Liver (tissue), 9 donors: Measurements from ENCODE around the gene SUMF2. TPM values are rescaled to one million over a fixed set of nuclear protein-coding genes. Genes with fewer than 3 reads are reported as not detected.

Experiments used
- DNase-seq: peaks from one replicate; pipeline ENCODE4 v3.0.0-alpha.2; 2017; ENCODE audit warnings: low spot score
- H3K27ac ChIP-seq, 2 donors: one replicate each; pipeline ENCODE4 v1.7.0; 2013; ENCODE audit warnings: inconsistent platforms in 2 of 2, low read length in 2 of 2, control low read depth in 1 of 2, low read depth in 1 of 2, mild to moderate bottlenecking in 1 of 2
- H3K27me3 ChIP-seq, 4 donors: one replicate each; pipeline versions ENCODE4 v1.6.1 to v1.7.0; 2013; ENCODE audit warnings: low read length in 3 of 4, inconsistent platforms in 1 of 4, mild to moderate bottlenecking in 1 of 4, moderate library complexity in 1 of 4; ENCODE audit not compliant: control insufficient read depth in 4 of 4, insufficient read depth in 4 of 4
- H3K36me3 ChIP-seq, 4 donors: one replicate each; pipeline versions ENCODE4 v1.6.1 to v1.7.0; 2013; ENCODE audit warnings: low read length in 3 of 4, mild to moderate bottlenecking in 3 of 4, low read depth in 1 of 4, moderate library complexity in 1 of 4; ENCODE audit not compliant: control insufficient read depth in 4 of 4, insufficient read depth in 3 of 4
- H3K4me1 ChIP-seq, 4 donors: one replicate each; pipeline versions ENCODE4 v1.6.1 to v1.7.0; 2013; ENCODE audit warnings: low read length in 3 of 4, mild to moderate bottlenecking in 3 of 4, moderate library complexity in 1 of 4; ENCODE audit not compliant: control insufficient read depth in 4 of 4, insufficient read depth in 4 of 4
- H3K4me3 ChIP-seq, 3 donors: one replicate each; pipeline versions ENCODE4 v1.6.1 to v1.7.0; 2013; ENCODE audit warnings: low read length in 3 of 3, control low read depth in 1 of 3, low read depth in 1 of 3, mild to moderate bottlenecking in 1 of 3
- H3K9ac ChIP-seq, 2 donors: one replicate each; pipeline ENCODE4 v1.7.0; 2013; ENCODE audit warnings: low read length in 2 of 2, mild to moderate bottlenecking in 2 of 2, moderate library complexity in 2 of 2, control low read depth in 1 of 2, low read depth in 1 of 2
- H3K9me3 ChIP-seq, 4 donors: one replicate each; pipeline versions ENCODE4 v1.6.1 to v1.7.0; 2013; ENCODE audit warnings: low read length in 3 of 4; ENCODE audit not compliant: control insufficient read depth in 4 of 4
- ATF3 ChIP-seq: IDR thresholded peaks from 2 replicates; pipeline ENCODE4 v1.6.1; 2016; ENCODE audit warnings: antibody characterized with exemption
- CTCF ChIP-seq: fragments of 150-350 bp; IDR thresholded peaks from 2 replicates; pipeline ENCODE4 v1.5.1; 2017; ENCODE audit warnings: improper control_type of control experiment, low read depth, low read length; ENCODE audit not compliant: missing input control
- EGR1 ChIP-seq, 2 donors: IDR thresholded peaks; 2 replicates each; pipeline ENCODE4 v1.6.1; 2016 to 2018; ENCODE audit warnings: antibody characterized with exemption in 2 of 2, low read depth in 2 of 2
- FOXA1 ChIP-seq: IDR thresholded peaks from 2 replicates; pipeline ENCODE4 v1.6.1; 2016; ENCODE audit warnings: antibody characterized with exemption
- FOXA2 ChIP-seq: IDR thresholded peaks from 2 replicates; pipeline ENCODE4 v1.6.1; 2016; ENCODE audit warnings: antibody characterized with exemption
- GABPA ChIP-seq, 2 donors: IDR thresholded peaks in 1 of 2; conservative IDR thresholded peaks in 1 of 2; 2 replicates each; pipeline ENCODE4 v1.6.1; 2016; ENCODE audit warnings: antibody characterized with exemption in 2 of 2, mild to moderate bottlenecking in 1 of 2, moderate library complexity in 1 of 2
- HNF4A ChIP-seq, 2 donors: conservative IDR thresholded peaks; 2 replicates each; pipeline ENCODE4 v1.6.1; 2016; ENCODE audit warnings: antibody characterized with exemption in 2 of 2, mild to moderate bottlenecking in 2 of 2
- HNF4G ChIP-seq: IDR thresholded peaks from 2 replicates; pipeline ENCODE4 v1.6.1; 2016; ENCODE audit warnings: antibody characterized with exemption
- JUND ChIP-seq, 2 donors: IDR thresholded peaks; 2 replicates each; pipeline ENCODE4 v1.6.1; 2016; ENCODE audit warnings: antibody characterized with exemption in 2 of 2
- MAX ChIP-seq: IDR thresholded peaks from 2 replicates; pipeline ENCODE4 v1.6.1; 2016; ENCODE audit warnings: antibody characterized with exemption
- NR2F2 ChIP-seq: IDR thresholded peaks from 2 replicates; pipeline ENCODE4 v1.6.1; 2016; ENCODE audit warnings: antibody characterized with exemption
- RAD21 ChIP-seq, 2 donors: IDR thresholded peaks; 2 replicates each; pipeline ENCODE4 v1.6.1; 2016; ENCODE audit warnings: antibody characterized with exemption in 2 of 2, mild to moderate bottlenecking in 2 of 2
- REST ChIP-seq: IDR thresholded peaks from 2 replicates; pipeline ENCODE4 v1.6.1; 2016; ENCODE audit warnings: antibody characterized with exemption, mild to moderate bottlenecking
- RXRA ChIP-seq, 2 donors: IDR thresholded peaks; 2 replicates each; pipeline ENCODE4 v1.6.1; 2017 to 2018; ENCODE audit warnings: antibody characterized with exemption in 2 of 2, mild to moderate bottlenecking in 1 of 2
- SP1 ChIP-seq: IDR thresholded peaks from 2 replicates; pipeline ENCODE4 v1.6.1; 2018; ENCODE audit warnings: antibody characterized with exemption, mild to moderate bottlenecking
- TAF1 ChIP-seq: conservative IDR thresholded peaks from 2 replicates; pipeline ENCODE4 v1.6.1; 2016; ENCODE audit warnings: antibody characterized with exemption, mild to moderate bottlenecking
- YY1 ChIP-seq: IDR thresholded peaks from 2 replicates; pipeline ENCODE4 v1.6.1; 2016; ENCODE audit warnings: antibody characterized with exemption, mild to moderate bottlenecking
- ZBTB33 ChIP-seq: IDR thresholded peaks from 2 replicates; pipeline ENCODE4 v1.6.1; 2016; ENCODE audit warnings: antibody characterized with exemption
- WGBS: extraction: QIAGEN DNeasy Blood & Tissue Kit; methylation state at CpG from one replicate; pipeline ENCODE4 v1.1.7; 2013; 5-methylcytosine and 5-hydroxymethylcytosine counted together
- polyA plus RNA-seq, 2 donors: library from polyadenylated mRNA; stranded (reverse) in 1 of 2; unstranded in 1 of 2; fragments of 200-250 nt in 1 of 2; fragments of >200 nt in 1 of 2; fragmentation: Nextera tagmentation in 1 of 2; extraction: Ambion mirVana in 1 of 2; gene quantifications; one replicate each; pipeline versions ENCODE4 v1.2.1 to v1.2.3, GENCODE V29; 2013 to 2015
- total RNA-seq, 2 donors: library from RNA; depleted of rRNA; stranded (reverse); fragments of >200 nt; gene quantifications; one replicate each; pipeline ENCODE4 v1.2.3, GENCODE V29; 2014
- donor health status: healthy.
- donor health status: healthy.
- donor health status: healthy.
- donor health status: healthy.
- donor health status: healthy.

Gene SUMF2
- total and polyA plus RNA-seq, 4 donors = 67.1 to 104 (median 74.8) TPM

GRCh38 chr7:56026538-56026937 lies 37.5 kb upstream of the SUMF2 start:
- Histone ChIP-seq H3K27ac (no peak overlapping the region), H3K36me3 (peaks cover 0 to 3% (median under 1%) of the 10 kb centered on the region in 4 donors), H3K27me3 (no peaks in the 10 kb centered on the region), H3K4me1 (peaks cover 7 to 15% (median 10%) of the 10 kb centered on the region in 4 donors), H3K9ac (no peak overlapping the region), H3K4me3 (no peak overlapping the region), H3K9me3 (no peaks in the 10 kb centered on the region)
- no peak for DNase-seq
- TF ChIP-seq YY1 = no peak
- TF ChIP-seq HNF4A (conservative IDR thresholded peaks at IDR 0.05) = no peak
- no peak for TF ChIP-seq GABPA (IDR thresholded peaks at IDR 0.05 in 1 of 2, conservative IDR thresholded peaks at IDR 0.05 in 1 of 2)
- no peak for TF ChIP-seq MAX
- TF ChIP-seq JUND (IDR thresholded peaks at IDR 0.05) = no peak
- no peak for TF ChIP-seq SP1
- no peak for TF ChIP-seq FOXA2
- TF ChIP-seq CTCF = no peak
- TF ChIP-seq FOXA1 = no peak
- no peak for TF ChIP-seq HNF4G
- TF ChIP-seq ATF3 = no peak
- 99% methylated on average over 2 of the region's 2 CpGs for WGBS

GRCh38 chr7:56028942-56029630 lies 35.0 kb upstream of the SUMF2 start:
- H3K4me3 ChIP-seq = no peak overlapping the region
- no peak for TF ChIP-seq ATF3
- TF ChIP-seq MAX = no peak
- no peak for TF ChIP-seq GABPA (IDR thresholded peaks at IDR 0.05 in 1 of 2, conservative IDR thresholded peaks at IDR 0.05 in 1 of 2)
- TF ChIP-seq HNF4G = peak; percentile 74
- TF ChIP-seq FOXA2 = no peak
- peak in 1 of 2 donors; percentile 22 for TF ChIP-seq RXRA (IDR thresholded peaks at IDR 0.05)
- TF ChIP-seq FOXA1 = no peak
- TF ChIP-seq HNF4A (conservative IDR thresholded peaks at IDR 0.05) = peak; percentile 81 to 91
- no peak for TF ChIP-seq CTCF
- TF ChIP-seq JUND (IDR thresholded peaks at IDR 0.05) = peak in 1 of 2 donors; percentile 4
- TF ChIP-seq RAD21 (IDR thresholded peaks at IDR 0.05) = no peak
- no peak for TF ChIP-seq REST
- no peak for TF ChIP-seq ZBTB33
- TF ChIP-seq NR2F2 = no peak
- TF ChIP-seq TAF1 = no peak
- peak; percentile 35 for TF ChIP-seq YY1
- peak; percentile 76 for TF ChIP-seq SP1
- TF ChIP-seq EGR1 (IDR thresholded peaks at IDR 0.05; ENCODE audit: low read depth in 2 of 2) = no peak
- no peak overlapping the region for H3K9ac ChIP-seq
- no peaks in the 10 kb centered on the region for H3K9me3 ChIP-seq
- no peak overlapping the region for H3K27ac ChIP-seq
- DNase-seq = peak; percentile 38
- peaks cover 0 to 3% (median 0%) of the 10 kb centered on the region in 4 donors for H3K36me3 ChIP-seq
- peaks cover 7 to 18% (median 15%) of the 10 kb centered on the region in 4 donors for H3K4me1 ChIP-seq
- no peaks in the 10 kb centered on the region for H3K27me3 ChIP-seq
- 50% methylated on average over 9 of the region's 9 CpGs for WGBS
